GM18511 (cell line): ENCODE data around the gene LAMA3.

Source experiments
- ATAC-seq: cut with Tn5 transposase; IDR thresholded peaks from one replicate; pipeline ENCODE4 v1.9.1; 2021; ENCODE audit warnings: mild to moderate bottlenecking, moderate library complexity; ENCODE audit not compliant: unreplicated experiment

The LAMA3 gene

GRCh38 chr18:23893653-23894052, 204.4 kb downstream of the LAMA3 start:
- no peak for ATAC-seq

- ATAC-seq = no peak
Observed at GRCh38 chr18:23894661-23895175, 205.5 kb downstream of the LAMA3 start.

GRCh38 chr18:23897291-23897690, 208.0 kb downstream of the LAMA3 start:
- ATAC-seq = no peak

GRCh38 chr18:23897733-23898132, 208.5 kb downstream of the LAMA3 start:
- ATAC-seq = no peak

GRCh38 chr18:23900994-23901393, 211.7 kb downstream of the LAMA3 start:
- ATAC-seq = no peak

GRCh38 chr18:23902396-23902795, 213.1 kb downstream of the LAMA3 start:
- ATAC-seq = no peak

GRCh38 chr18:23903971-23904370, 214.7 kb downstream of the LAMA3 start:
- ATAC-seq = no peak

- ATAC-seq = no peak
Observed at GRCh38 chr18:23906658-23907057, 217.4 kb downstream of the LAMA3 start.

- ATAC-seq = peak; percentile 72
Observed at GRCh38 chr18:23908827-23909226, 219.6 kb downstream of the LAMA3 start.

GRCh38 chr18:23910032-23910431, 220.8 kb downstream of the LAMA3 start:
- no peak for ATAC-seq

- ATAC-seq = no peak
Observed at GRCh38 chr18:23912356-23912755, 223.1 kb downstream of the LAMA3 start.

- no peak for ATAC-seq
Observed at GRCh38 chr18:23916338-23916737, 227.1 kb downstream of the LAMA3 start.

GRCh38 chr18:23918395-23919032, 229.3 kb downstream of the LAMA3 start:
- no peak for ATAC-seq

GRCh38 chr18:23920054-23920453, 230.8 kb downstream of the LAMA3 start:
- ATAC-seq = no peak

GRCh38 chr18:23921716-23922285, 232.5 kb downstream of the LAMA3 start:
- ATAC-seq = no peak

GRCh38 chr18:23922939-23923338, 233.7 kb downstream of the LAMA3 start:
- ATAC-seq = peak; percentile 49

- no peak for ATAC-seq
Observed at GRCh38 chr18:23924813-23925212, 235.6 kb downstream of the LAMA3 start.

GRCh38 chr18:23926571-23926970, 237.3 kb downstream of the LAMA3 start:
- ATAC-seq = no peak

- no peak for ATAC-seq
Observed at GRCh38 chr18:23927821-23928746, 238.8 kb downstream of the LAMA3 start.

GRCh38 chr18:23929362-23929930, 240.2 kb downstream of the LAMA3 start:
- ATAC-seq = no peak

GRCh38 chr18:23930002-23930401, 240.7 kb downstream of the LAMA3 start:
- ATAC-seq = no peak
